Bone marrow (tissue), 2 donors: ENCODE measurements around the gene GRIN2B.

Experiments
- DNase-seq, 2 donors: peaks; one replicate each; lab custom pipeline; 2025; lab: John Stamatoyannopoulos, UW

Gene GRIN2B

DNA sequence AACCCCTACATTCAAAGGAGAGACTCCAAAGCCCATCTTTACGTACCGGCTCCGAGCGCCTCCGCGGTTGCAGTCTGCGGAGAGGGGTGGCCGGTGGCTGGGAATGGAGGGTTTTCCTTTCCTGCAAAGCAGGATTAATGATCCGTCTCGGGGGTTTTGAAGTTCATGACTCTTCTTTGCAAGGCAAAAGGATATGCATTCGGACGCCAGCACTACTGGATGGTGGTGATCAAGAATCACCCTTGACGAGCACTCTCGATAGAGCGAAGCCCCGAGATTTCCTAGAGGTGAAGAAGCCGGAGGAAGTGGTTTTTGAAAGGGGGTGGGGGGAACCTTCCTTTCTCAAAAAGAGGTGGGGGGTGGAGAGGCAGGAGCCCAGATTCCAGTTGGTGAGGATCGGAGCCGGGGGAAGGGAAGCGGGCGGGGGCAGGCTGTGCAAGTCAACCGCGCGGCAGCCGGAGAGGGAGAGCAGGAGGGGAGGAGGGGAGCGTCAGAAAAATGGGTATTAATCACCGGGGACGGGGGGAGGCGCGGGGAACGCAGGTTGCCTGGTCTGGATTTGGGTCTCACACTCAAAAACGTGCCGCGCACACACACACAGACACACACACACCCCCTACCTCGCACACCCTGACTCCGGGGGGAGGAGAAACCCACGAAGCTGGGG lies at the start of gene GRIN2B:
Gene GRIN2B, minus strand, starts transcription at position 307 of the 667 bp plus-strand sequence. CDS start 115,394 bp downstream, outside the sequence.
- DNase-seq: no peak

DNA sequence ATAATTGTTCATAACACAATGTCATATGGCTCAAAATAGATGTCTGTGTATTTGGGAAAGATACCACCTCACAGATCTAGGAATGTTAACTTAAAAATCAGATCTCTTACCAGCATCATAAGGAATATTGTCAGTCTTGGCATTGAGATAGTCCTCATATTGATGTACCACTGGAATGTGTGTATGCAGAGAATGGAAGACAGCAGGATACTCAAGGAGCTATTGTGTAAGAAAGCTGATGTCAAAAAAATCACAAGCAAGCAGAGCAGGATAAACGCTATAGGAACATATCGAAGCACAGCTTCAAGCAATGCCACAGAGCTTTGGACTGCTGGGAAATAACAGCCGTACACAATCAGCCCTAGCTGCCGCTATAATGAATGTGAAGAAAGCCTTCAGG lies 45.1 kb upstream of the GRIN2B start:
- DNase-seq: no peak

DNA sequence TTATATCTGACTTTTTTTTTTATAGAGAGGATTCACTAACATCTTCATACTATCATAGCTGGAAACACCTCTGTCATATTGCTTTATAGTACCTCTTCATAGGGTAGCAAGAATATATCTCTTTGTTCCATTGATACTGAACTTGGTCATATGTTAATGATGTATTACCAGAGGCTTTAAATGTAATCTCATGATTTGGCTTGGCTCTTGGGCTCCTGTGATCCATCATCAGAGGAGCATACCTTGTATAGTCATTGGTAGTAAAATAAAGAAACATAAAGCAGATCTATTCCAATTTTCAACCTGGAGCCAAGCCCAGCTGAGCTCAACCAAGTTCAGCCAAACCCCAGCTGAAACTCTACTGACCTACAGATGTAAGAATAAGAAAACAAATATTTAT lies 43.2 kb upstream of the GRIN2B start:
- DNase-seq: no peak

GRCh38 chr12:14018080-14018479 lies 36.7 kb upstream of the GRIN2B start:
- DNase-seq: no peak

GRCh38 chr12:14010989-14011388 lies 29.6 kb upstream of the GRIN2B start:
- DNase-seq: no peak

- no peak for DNase-seq
Measured at GRCh38 chr12:14007639-14008038, 26.2 kb upstream of the GRIN2B start.

- DNase-seq: no peak
Measured at GRCh38 chr12:13992585-13992984, 11.2 kb upstream of the GRIN2B start.

GRCh38 chr12:13992106-13992505 lies 10.7 kb upstream of the GRIN2B start:
- DNase-seq: no peak

DNA sequence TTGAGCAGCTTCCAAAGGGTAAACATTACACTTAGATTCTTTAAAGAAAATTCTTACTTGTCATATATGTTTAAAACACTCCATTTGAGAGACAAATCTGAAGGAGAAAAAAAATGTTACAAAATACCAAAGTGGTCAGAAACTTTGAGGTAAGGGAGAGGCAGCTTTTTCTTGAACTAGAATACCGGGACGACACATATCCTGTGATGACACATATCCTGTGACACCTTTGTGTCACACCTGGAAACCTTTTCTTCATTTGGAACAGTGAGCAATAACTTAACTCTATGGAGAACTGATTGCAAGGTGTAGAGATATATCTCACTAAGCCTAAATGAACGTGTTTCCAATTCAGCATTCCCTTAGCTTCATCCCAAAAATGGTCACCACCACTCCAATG lies 4.6 kb upstream of the GRIN2B start:
- DNase-seq: no peak

DNA sequence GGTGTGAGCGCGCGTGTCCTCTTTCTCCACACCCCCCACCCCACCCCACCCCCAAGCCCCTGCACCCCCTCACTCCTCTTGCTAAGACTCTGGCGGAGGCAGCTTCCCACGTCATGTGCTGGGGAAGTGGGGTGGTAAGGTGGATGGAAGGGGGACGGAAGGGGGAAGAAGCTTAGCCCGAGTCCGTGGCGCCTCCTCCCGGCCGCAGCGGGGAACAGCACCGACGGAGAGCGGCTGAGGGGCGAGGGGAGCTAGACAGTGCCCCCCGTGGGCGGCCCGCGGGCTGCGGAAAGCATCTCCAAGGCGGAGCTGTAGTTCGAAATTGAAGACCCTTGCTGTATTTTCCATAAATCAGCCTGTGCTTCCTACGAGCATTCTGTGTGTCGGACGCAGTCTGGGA lies 588 bp upstream of the GRIN2B start:
- no peak for DNase-seq

DNA sequence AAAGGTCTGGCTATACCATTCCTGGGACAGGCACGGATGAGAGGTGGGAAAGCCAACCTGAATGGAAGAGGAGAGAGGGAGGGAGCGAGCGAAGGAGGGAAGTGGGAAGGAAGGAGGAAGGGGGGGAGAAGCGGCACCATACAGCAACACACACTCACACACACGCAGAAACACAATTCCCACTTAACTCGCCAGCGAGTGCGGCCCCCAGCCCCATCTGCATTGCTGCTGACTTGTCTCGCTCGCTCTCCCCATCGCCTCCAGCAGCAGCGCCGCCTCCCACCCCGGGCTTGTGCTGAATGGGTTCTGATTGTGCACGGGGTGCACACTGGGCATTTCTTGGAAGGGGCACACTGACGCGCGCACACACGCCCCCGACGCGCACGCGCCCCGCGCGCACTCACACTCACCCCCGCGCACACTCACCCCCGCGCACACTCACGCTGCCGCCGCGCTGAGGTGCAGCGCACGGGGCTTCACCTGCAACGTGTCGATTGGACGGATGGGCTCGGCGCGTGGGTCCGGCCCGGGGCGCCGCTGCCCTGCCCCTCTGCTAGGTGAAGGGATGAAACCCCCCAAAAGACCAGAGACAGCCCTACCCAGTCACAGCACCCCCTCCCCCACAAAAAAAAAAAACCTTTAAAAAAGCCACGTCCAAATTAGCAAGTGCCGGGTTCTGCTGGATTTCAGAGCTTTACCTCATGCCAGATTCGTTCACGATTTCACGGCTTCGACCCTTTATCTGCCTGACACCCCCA lies 685 bp downstream of the GRIN2B start:
- no peak for DNase-seq

DNA sequence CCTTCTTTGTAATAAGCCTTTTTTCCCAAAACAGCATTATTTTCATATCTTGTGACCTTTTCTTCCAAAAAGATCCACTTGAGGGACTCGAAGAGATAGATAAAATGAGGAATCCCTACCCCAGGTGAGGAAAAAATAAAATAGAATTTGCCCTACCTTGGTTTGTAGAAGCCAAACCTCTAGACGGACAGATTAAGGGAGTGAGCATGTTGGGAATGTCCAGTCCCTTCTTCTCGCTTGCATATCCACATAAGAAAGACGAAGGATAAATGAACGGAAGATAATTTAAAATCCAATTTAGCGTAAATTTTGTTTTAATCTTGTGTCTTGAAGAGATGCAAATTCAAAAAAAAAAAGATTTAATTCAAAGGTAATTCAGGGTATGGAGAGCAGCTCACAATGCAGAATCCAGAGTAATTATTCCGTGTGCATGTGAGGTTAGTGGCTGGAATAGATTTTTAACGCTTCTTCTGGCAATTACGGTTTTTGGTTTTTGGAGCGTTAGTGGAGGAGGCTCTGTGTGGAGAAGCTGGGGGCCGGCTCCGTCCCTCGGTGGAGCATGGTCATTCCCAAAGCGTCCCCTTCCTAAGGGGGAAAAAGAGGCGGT lies 1.5 kb downstream of the GRIN2B start:
- DNase-seq: no peak

DNA sequence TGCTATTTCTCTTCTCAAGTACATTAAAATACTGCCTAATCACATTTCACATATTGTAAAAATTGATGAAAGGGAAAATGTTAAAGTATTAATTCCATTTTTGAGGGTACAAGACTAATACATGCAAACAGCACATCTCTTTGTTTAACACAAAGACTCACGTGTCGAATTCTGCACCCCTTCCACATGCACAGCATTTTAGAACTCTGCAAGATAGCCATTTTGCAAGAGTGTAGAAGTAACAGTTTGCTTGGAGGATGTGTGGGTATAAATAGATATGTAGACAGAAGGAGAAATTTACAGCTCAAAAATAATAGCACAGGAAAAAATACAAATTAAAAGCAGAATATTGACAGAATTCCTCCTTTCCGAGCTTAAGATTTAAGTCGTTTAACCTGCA lies 2.5 kb downstream of the GRIN2B start:
- DNase-seq: no peak

DNA sequence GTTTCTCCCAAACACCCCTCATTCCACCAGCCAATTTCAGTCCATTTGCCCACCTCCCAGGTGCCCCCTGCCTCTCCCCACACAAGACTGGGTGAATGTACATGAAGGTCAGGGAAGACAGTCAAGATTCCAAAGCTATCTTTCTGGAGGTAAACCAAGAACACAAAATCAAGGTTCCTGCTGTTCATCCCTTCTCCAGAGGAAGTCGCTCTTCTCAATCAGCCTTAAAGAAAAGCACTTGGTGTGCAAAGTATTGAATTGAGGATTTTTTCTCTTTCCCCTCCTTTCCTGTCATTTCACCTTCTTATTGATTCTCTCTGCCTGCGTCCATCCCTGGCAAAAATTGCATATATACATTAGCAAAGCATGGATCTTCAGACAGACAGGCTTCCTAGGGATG lies 4.5 kb downstream of the GRIN2B start:
- no peak for DNase-seq

- no peak for DNase-seq
Measured at GRCh38 chr12:13976028-13976584, 5.3 kb downstream of the GRIN2B start.

DNA sequence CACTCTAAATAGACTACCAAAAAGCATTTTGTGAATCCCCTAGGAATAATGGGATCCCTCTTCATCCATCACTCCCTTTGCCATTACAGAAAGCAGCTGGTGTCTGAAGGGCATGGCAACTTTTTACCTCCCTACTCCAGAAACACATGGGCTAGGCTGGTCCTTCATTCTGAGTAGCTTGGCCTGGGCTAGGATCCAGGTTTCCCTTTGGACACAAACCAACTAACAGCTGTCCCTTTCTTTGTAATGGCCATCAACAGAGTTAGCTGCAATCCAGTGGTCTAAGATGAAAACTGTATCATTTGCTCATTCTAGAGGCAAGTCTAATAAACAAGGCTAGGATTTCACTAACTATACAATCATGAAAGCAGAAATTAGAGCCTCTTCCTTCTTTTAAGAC lies 7.4 kb downstream of the GRIN2B start:
- no peak for DNase-seq

DNA sequence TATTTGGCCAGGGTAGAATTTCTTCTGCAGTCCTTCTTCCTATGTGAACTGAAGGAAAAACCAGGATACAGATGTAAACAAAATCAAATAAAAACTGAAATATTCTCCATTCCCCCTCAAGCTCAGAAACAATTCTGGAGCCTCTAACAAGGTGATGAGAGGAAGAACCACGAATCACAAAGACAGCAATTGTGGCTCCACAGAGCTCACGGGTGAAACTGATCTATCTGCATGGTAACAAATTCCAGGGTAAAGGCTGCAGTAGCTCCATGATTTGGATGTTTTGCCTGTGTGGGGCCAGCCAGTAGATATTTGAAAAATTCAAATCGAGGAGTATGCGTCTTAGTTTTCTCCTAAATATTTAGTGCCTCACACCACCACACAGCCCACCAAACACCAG lies 10.6 kb downstream of the GRIN2B start:
- DNase-seq: no peak

GRCh38 chr12:13968281-13968680 lies 13.1 kb downstream of the GRIN2B start:
- DNase-seq: no peak

DNA sequence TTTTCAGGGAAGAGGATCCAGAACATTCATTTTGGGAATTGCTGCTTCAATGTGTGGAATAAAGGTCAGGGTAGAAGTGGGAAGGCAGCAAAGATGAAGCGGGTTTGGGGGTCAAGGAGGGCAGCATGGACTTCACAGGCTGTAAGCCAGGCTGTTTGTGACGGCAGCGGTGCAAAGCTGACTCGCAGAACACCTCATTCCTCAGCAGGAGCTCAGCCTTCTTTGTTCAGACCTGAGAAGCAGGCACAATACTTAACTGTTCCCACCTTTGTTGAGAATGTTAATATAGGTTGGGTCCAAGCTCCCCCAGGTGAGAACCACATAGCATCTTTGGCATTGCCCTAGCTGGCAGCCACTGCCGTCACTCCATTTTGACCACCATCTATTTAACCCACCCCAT lies 16.7 kb downstream of the GRIN2B start:
- no peak for DNase-seq

DNA sequence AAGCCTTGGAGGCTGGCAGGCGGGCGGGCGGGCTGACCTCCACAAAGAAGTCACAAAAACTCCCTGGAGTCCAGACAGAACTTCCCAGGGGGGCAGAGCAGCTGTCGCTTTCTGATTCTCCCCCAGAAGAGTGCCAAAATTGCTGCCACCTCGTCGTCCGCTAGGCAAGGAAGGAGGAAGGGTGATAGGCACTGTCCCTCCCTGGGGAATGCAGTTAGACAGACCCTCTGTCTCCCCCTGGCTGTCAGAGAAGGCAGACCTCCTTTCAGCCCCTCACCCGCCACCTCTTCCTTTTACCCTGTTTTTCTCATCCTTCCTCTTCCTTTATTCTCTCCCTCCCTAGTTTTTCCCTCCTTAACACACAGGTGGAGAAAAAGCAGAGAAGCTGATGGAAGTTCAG lies 18.7 kb downstream of the GRIN2B start:
- DNase-seq: no peak

DNA sequence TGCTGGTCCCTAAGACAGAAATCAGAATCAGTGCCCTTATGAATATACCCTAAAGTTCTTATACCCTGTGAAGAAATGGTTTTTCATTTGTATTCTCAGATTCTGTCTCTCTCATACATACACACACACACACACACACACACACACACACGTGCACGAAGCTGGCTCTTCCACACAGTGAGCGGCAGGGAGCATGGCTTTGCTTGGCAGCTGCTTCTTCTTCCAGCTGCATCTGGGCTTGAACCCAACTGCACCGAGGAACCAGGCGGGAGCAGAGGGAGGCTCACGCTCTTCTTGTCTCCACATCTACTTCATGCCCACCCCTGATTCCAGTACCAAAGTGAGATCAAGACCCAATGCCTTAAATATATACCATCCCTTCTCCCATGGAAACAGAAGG lies 19.4 kb downstream of the GRIN2B start:
- DNase-seq: no peak

- no peak for DNase-seq
Measured at GRCh38 chr12:13959131-13959723, 22.2 kb downstream of the GRIN2B start.

DNA sequence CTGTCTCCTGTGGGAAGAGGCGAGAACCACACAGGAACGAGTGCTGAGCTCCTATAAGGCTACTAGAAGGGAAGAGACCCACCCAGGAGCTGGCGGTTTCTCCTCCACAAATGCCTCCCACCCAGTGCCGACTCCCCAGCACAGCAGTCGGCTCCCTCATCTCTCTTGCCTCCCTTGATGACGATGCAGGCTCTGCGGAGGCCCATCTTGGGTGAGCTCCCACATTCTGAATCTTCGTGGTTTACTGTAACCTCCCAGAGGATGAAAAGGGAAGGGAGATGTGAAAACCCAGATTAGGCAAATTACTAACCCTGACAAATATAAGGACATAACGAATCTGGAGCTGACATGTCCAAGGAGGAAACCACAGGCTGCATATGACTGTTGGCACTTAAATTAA lies 23.8 kb downstream of the GRIN2B start:
- DNase-seq: no peak
